MG63 (cell line): ENCODE data around the gene SLC2A1. TPM values are rescaled to one million over a fixed set of nuclear protein-coding genes. Genes with fewer than 3 reads are reported as not detected.

ENCODE experiments used
- DNase-seq: peaks from one replicate; pipeline ENCODE4 v3.0.0-alpha.2; 2020
- H3K27me3 ChIP-seq: fragments of 250-450 bp; sonication (Bioruptor Pico); 2 replicates; pipeline ENCODE4 v1.5.1; 2020; ENCODE audit warnings: mild to moderate bottlenecking, moderate library complexity
- H3K36me3 ChIP-seq: fragments of 250-450 bp; sonication (Bioruptor Pico); 2 replicates; pipeline ENCODE4 v1.5.1; 2020; ENCODE audit warnings: mild to moderate bottlenecking, moderate library complexity
- H3K4me3 ChIP-seq: fragments of 250-450 bp; sonication (Bioruptor Pico); 2 replicates; pipeline ENCODE4 v1.5.1; 2020; ENCODE audit warnings: mild to moderate bottlenecking, moderate library complexity
- H3K9me3 ChIP-seq: fragments of 250-450 bp; sonication (Bioruptor Pico); 2 replicates; pipeline ENCODE4 v1.5.1; 2020; ENCODE audit warnings: mild to moderate bottlenecking, moderate library complexity
- total RNA-seq: library from RNA; depleted of rRNA; stranded (reverse); fragments of >200 nt; shearing (Covaris generic); gene quantifications from 2 replicates; pipeline ENCODE4 v1.2.3, GENCODE V29; 2014; ENCODE audit warnings: low replicate concordance

Gene SLC2A1
- total RNA-seq, 1 experiment from 2014 or later: 127 TPM

GRCh38 chr1:42983253-42983652, 24.6 kb upstream of the SLC2A1 start:
- Histone ChIP-seq H3K4me3 (no peak overlapping the region), H3K27me3 (no peaks in the 10 kb centered on the region), H3K36me3 (no peaks in the 10 kb centered on the region), H3K9me3 (no peaks in the 10 kb centered on the region)
- no peak for DNase-seq

- no peak for DNase-seq
- Histone ChIP-seq H3K36me3 (no peaks in the 10 kb centered on the region), H3K27me3 (no peaks in the 10 kb centered on the region), H3K9me3 (no peaks in the 10 kb centered on the region), H3K4me3 (no peak overlapping the region)
Measured at GRCh38 chr1:42982641-42983040, 24.0 kb upstream of the SLC2A1 start.

- no peaks in the 10 kb centered on the region for H3K36me3 ChIP-seq
- no peak overlapping the region for H3K4me3 ChIP-seq
- DNase-seq: no peak
- H3K27me3 ChIP-seq: no peaks in the 10 kb centered on the region
- no peaks in the 10 kb centered on the region for H3K9me3 ChIP-seq
Measured at GRCh38 chr1:42981871-42982270, 23.2 kb upstream of the SLC2A1 start.

GRCh38 chr1:42981255-42981805, 22.7 kb upstream of the SLC2A1 start:
- no peak for DNase-seq
- H3K36me3 ChIP-seq: no peaks in the 10 kb centered on the region
- H3K4me3 ChIP-seq: no peak overlapping the region
- H3K27me3 ChIP-seq: no peaks in the 10 kb centered on the region
- no peaks in the 10 kb centered on the region for H3K9me3 ChIP-seq

- no peaks in the 10 kb centered on the region for H3K9me3 ChIP-seq
- no peak overlapping the region for H3K4me3 ChIP-seq
- no peaks in the 10 kb centered on the region for H3K27me3 ChIP-seq
- DNase-seq: no peak
- H3K36me3 ChIP-seq: no peaks in the 10 kb centered on the region
Measured at GRCh38 chr1:42979896-42980800, 21.5 kb upstream of the SLC2A1 start.

- Histone ChIP-seq H3K9me3 (no peaks in the 10 kb centered on the region), H3K36me3 (no peaks in the 10 kb centered on the region), H3K27me3 (no peaks in the 10 kb centered on the region), H3K4me3 (no peak overlapping the region)
- DNase-seq: no peak
Measured at GRCh38 chr1:42979036-42979430, 20.4 kb upstream of the SLC2A1 start.

- Histone ChIP-seq H3K27me3 (no peaks in the 10 kb centered on the region), H3K36me3 (no peaks in the 10 kb centered on the region), H3K9me3 (no peaks in the 10 kb centered on the region), H3K4me3 (no peak overlapping the region)
- no peak for DNase-seq
Measured at GRCh38 chr1:42978317-42979035, 19.8 kb upstream of the SLC2A1 start.

- no peak for DNase-seq
Measured at GRCh38 chr1:42977653-42978052, 19.0 kb upstream of the SLC2A1 start.

GRCh38 chr1:42975561-42976225, 17.0 kb upstream of the SLC2A1 start:
- no peak for DNase-seq
- Histone ChIP-seq H3K27me3 (no peaks in the 10 kb centered on the region), H3K4me3 (no peak overlapping the region), H3K9me3 (no peaks in the 10 kb centered on the region), H3K36me3 (no peaks in the 10 kb centered on the region)

More at GRCh38 chr1:42977653-42978052, 19.0 kb upstream of the SLC2A1 start:
- H3K4me3 ChIP-seq: no peak overlapping the region
- H3K9me3 ChIP-seq: no peaks in the 10 kb centered on the region
- H3K27me3 ChIP-seq: no peaks in the 10 kb centered on the region
- H3K36me3 ChIP-seq: no peaks in the 10 kb centered on the region

- Histone ChIP-seq H3K9me3 (no peaks in the 10 kb centered on the region), H3K36me3 (no peaks in the 10 kb centered on the region), H3K27me3 (no peaks in the 10 kb centered on the region)
Measured at GRCh38 chr1:42974767-42975437, 16.2 kb upstream of the SLC2A1 start.

GRCh38 chr1:42973799-42974198, 15.1 kb upstream of the SLC2A1 start:
- Histone ChIP-seq H3K27me3 (no peaks in the 10 kb centered on the region), H3K36me3 (no peaks in the 10 kb centered on the region)

More at GRCh38 chr1:42974767-42975437, 16.2 kb upstream of the SLC2A1 start:
- no peak for DNase-seq
- H3K4me3 ChIP-seq: no peak overlapping the region

GRCh38 chr1:42973286-42973685, 14.6 kb upstream of the SLC2A1 start:
- Histone ChIP-seq H3K4me3 (no peak overlapping the region), H3K9me3 (no peaks in the 10 kb centered on the region), H3K27me3 (no peaks in the 10 kb centered on the region), H3K36me3 (no peaks in the 10 kb centered on the region)
- no peak for DNase-seq

More at GRCh38 chr1:42973799-42974198, 15.1 kb upstream of the SLC2A1 start:
- DNase-seq: no peak
- H3K4me3 ChIP-seq: no peak overlapping the region
- no peaks in the 10 kb centered on the region for H3K9me3 ChIP-seq

GRCh38 chr1:42971841-42972291, 13.2 kb upstream of the SLC2A1 start:
- Histone ChIP-seq H3K4me3 (no peak overlapping the region), H3K9me3 (no peaks in the 10 kb centered on the region), H3K36me3 (no peaks in the 10 kb centered on the region), H3K27me3 (no peaks in the 10 kb centered on the region)
- DNase-seq: peak; percentile 91

GRCh38 chr1:42970143-42970542, 11.5 kb upstream of the SLC2A1 start:
- Histone ChIP-seq H3K9me3 (no peaks in the 10 kb centered on the region), H3K36me3 (no peaks in the 10 kb centered on the region), H3K27me3 (no peaks in the 10 kb centered on the region), H3K4me3 (no peak overlapping the region)
- DNase-seq: no peak

- Histone ChIP-seq H3K27me3 (no peaks in the 10 kb centered on the region), H3K4me3 (no peak overlapping the region), H3K9me3 (no peaks in the 10 kb centered on the region), H3K36me3 (no peaks in the 10 kb centered on the region)
- no peak for DNase-seq
Measured at GRCh38 chr1:42968654-42969053, 10.0 kb upstream of the SLC2A1 start.
